GM23338 (cell line): Measurements from ENCODE around the gene MEGF8. TPM values are rescaled to one million over a fixed set of nuclear protein-coding genes. Genes with fewer than 3 reads are reported as not detected.

Experiments used
- ATAC-seq: fragments of 200-7000 bp; cut with Tn5 transposase; 3 replicates; pipeline ENCODE4 v1.9.1; 2020
- DNase-seq: peaks from one replicate; pipeline ENCODE4 v3.0.0-alpha.2; 2015; ENCODE audit warnings: low spot score
- H2AFZ ChIP-seq: fragments of 200-600 bp; sonication (generic); 2 replicates; pipeline ENCODE4 v1.8.0; 2016; ENCODE audit warnings: antibody characterized with exemption, mild to moderate bottlenecking, moderate library complexity
- H3F3A ChIP-seq: fragments of 200-600 bp; sonication (generic); replicated peaks from 2 replicates; pipeline ENCODE4 v1.8.0; 2017; ENCODE audit warnings: antibody characterized with exemption, mixed run types, low read depth
- H3K27ac ChIP-seq: fragments of 200-600 bp; sonication (generic); 2 replicates; pipeline ENCODE4 v1.6.1; 2016; ENCODE audit warnings: low read depth
- H3K27me3 ChIP-seq: fragments of 200-600 bp; sonication (generic); 2 replicates; pipeline ENCODE4 v1.8.0; 2016; ENCODE audit warnings: mild to moderate bottlenecking, mixed run types, moderate library complexity; ENCODE audit not compliant: insufficient read depth
- H3K36me3 ChIP-seq: fragments of 200-600 bp; sonication (generic); 2 replicates; pipeline ENCODE4 v1.8.0; 2016; ENCODE audit warnings: mild to moderate bottlenecking; ENCODE audit not compliant: insufficient read depth
- H3K4me1 ChIP-seq: fragments of 200-600 bp; sonication (generic); 2 replicates; pipeline ENCODE4 v1.8.0; 2016; ENCODE audit warnings: mild to moderate bottlenecking, moderate library complexity; ENCODE audit not compliant: insufficient read depth
- H3K4me2 ChIP-seq: fragments of 200-600 bp; sonication (generic); 2 replicates; pipeline ENCODE4 v1.7.1; 2017; ENCODE audit warnings: mixed run types
- H3K4me3 ChIP-seq: fragments of 200-600 bp; sonication (generic); 2 replicates; pipeline ENCODE4 v1.6.1; 2016; ENCODE audit warnings: mixed run types
- H3K79me2 ChIP-seq: fragments of 200-600 bp; sonication (generic); replicated peaks from 2 replicates; pipeline ENCODE4 v1.8.0; 2017; ENCODE audit warnings: mild to moderate bottlenecking; ENCODE audit not compliant: insufficient read depth
- H3K9me2 ChIP-seq: fragments of 200-600 bp; sonication (generic); 2 replicates; pipeline ENCODE4 v1.8.0; 2017; ENCODE audit not compliant: insufficient read depth
- H4K20me1 ChIP-seq: fragments of 200-600 bp; sonication (generic); replicated peaks from 2 replicates; pipeline ENCODE4 v1.8.0; 2017; ENCODE audit warnings: mild to moderate bottlenecking; ENCODE audit not compliant: insufficient read depth
- H3K27ac Mint-ChIP-seq: 2 replicates; pipeline ENCODE4 v1.8.0; 2020; ENCODE audit warnings: inconsistent platforms, mild to moderate bottlenecking, moderate library complexity, mixed read lengths
- H3K27me3 Mint-ChIP-seq: 3 replicates; pipeline ENCODE4 v1.8.0; 2022; ENCODE audit warnings: low read depth, mild to moderate bottlenecking, moderate library complexity, mixed read lengths, inconsistent platforms; ENCODE audit not compliant: insufficient read depth, poor library complexity
- H3K36me3 Mint-ChIP-seq: 3 replicates; pipeline ENCODE4 v1.8.0; 2021; ENCODE audit warnings: low read depth, mild to moderate bottlenecking, inconsistent platforms, moderate library complexity, mixed read lengths
- H3K4me1 Mint-ChIP-seq: 3 replicates; pipeline ENCODE4 v1.8.0; 2020; ENCODE audit warnings: mild to moderate bottlenecking, inconsistent platforms, mixed read lengths
- H3K4me3 Mint-ChIP-seq: 3 replicates; pipeline ENCODE4 v1.8.0; 2021; ENCODE audit warnings: moderate library complexity, mild to moderate bottlenecking, inconsistent platforms, mixed read lengths
- H3K9me3 Mint-ChIP-seq: 3 replicates; pipeline ENCODE4 v1.8.0; 2020; ENCODE audit warnings: moderate library complexity, mild to moderate bottlenecking, inconsistent platforms, mixed read lengths
- CREB1 ChIP-seq: fragments of 250-450 bp; sonication (Bioruptor Pico); IDR thresholded peaks from 2 replicates; pipeline ENCODE4 v1.5.0; 2020; ENCODE audit warnings: low read depth, mild to moderate bottlenecking, moderate library complexity
- EZH2 ChIP-seq: fragments of 200-600 bp; sonication (generic); IDR thresholded peaks from one replicate; pipeline ENCODE4 v1.8.0; 2017; ENCODE audit warnings: antibody characterized with exemption, mild to moderate bottlenecking, low read depth; ENCODE audit not compliant: unreplicated experiment
- EZH2phosphoT487 ChIP-seq: fragments of 200-600 bp; sonication (generic); IDR thresholded peaks from one replicate; pipeline ENCODE4 v1.8.1; 2018; ENCODE audit warnings: antibody characterized with exemption; ENCODE audit not compliant: unreplicated experiment
- JUNB ChIP-seq: IDR thresholded peaks from one replicate; pipeline ENCODE4 v1.6.1; 2016; ENCODE audit warnings: antibody characterized with exemption; ENCODE audit not compliant: unreplicated experiment
- NANOG ChIP-seq: IDR thresholded peaks from 2 replicates; pipeline ENCODE4 v1.6.1; 2016; ENCODE audit warnings: antibody characterized with exemption, borderline replicate concordance
- POLR2AphosphoS5 ChIP-seq: IDR thresholded peaks from 2 replicates; pipeline ENCODE4 v1.6.1; 2016; ENCODE audit warnings: antibody characterized with exemption, low read depth
- STAT1 ChIP-seq: IDR thresholded peaks from one replicate; pipeline ENCODE4 v1.6.1; 2016; ENCODE audit warnings: antibody characterized with exemption; ENCODE audit not compliant: unreplicated experiment
- ZNF114 ChIP-seq: fragments of 250-450 bp; sonication (Bioruptor Pico); IDR thresholded peaks from 2 replicates; pipeline ENCODE4 v1.5.0; 2020; ENCODE audit warnings: mild to moderate bottlenecking, moderate library complexity
- ZNF331 ChIP-seq: fragments of 250-450 bp; sonication (Bioruptor Pico); IDR thresholded peaks from 2 replicates; pipeline ENCODE4 v1.5.0; 2020; ENCODE audit warnings: low read depth, mild to moderate bottlenecking, moderate library complexity
- polyA plus RNA-seq: library from polyadenylated mRNA; unstranded; fragments of >200 nt; fragmentation: Nextera tagmentation; extraction: Ambion mirVana; gene quantifications from 2 replicates; pipeline ENCODE4 v1.2.1, GENCODE V29; 2016
- total RNA-seq: library from RNA; depleted of rRNA; stranded (reverse); fragments of >200 nt; shearing (Covaris generic); gene quantifications from 2 replicates; pipeline ENCODE4 v1.2.3, GENCODE V29; 2014
- TF ChIP-seq, protein P1 (sequence below): IDR thresholded peaks from 2 replicates; pipeline ENCODE4 v1.6.1; 2016; ENCODE audit warnings: antibody characterized with exemption
- TF ChIP-seq, protein P2 (sequence below): IDR thresholded peaks from one replicate; pipeline ENCODE4 v1.6.1; 2018; ENCODE audit warnings: antibody characterized with exemption; ENCODE audit not compliant: unreplicated experiment

Gene MEGF8
- total and polyA plus RNA-seq, 2 experiments from 2014 or later: 6.2 to 40.5 TPM

DNA sequence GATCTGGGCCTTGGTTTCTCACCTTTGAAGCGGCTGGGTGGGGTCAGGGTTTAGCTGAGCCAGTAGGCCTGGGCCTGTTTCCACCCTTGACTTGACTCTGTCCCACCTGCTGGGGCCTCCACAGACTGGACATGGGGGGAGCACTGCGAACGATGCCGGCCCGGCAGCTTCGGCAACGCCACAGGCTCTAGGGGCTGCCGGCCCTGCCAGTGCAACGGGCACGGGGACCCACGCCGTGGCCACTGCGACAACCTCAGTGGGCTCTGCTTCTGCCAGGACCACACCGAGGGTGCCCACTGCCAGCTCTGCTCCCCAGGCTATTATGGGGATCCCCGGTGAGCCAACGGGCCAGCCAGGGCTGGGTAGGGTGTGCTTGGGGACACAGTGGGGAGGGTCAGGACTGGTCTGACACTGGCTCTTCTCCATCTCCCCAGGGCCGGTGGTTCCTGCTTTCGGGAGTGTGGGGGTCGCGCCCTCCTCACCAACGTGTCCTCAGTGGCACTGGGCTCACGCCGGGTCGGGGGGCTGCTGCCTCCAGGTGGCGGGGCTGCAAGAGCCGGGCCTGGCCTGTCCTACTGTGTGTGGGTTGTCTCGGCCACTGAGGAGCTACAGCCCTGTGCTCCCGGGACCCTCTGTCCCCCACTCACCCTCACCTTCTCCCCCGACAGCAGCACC is 28.0 kb downstream of the MEGF8 start:
- no peaks in the 10 kb centered on the region for H3K36me3 ChIP-seq

DNA sequence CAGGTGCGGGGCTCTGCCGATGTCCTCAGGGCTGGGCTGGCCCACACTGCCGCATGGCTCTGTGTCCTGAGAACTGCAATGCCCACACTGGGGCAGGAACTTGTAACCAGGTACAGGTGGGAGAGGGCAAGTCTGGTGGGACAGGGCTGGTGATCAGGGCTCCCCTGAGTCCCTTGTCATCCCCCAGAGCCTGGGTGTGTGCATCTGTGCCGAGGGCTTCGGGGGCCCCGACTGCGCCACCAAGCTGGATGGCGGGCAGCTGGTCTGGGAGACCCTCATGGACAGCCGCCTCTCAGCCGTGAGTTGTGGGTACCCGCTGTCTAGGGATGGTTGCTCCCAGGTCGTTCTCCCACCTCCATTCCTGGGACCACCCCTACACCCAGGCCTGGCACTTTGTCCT is 30.5 kb downstream of the MEGF8 start:
- Histone ChIP-seq H3F3A (no peaks in the 10 kb centered on the region), H4K20me1 (no peaks in the 10 kb centered on the region), H3K36me3 (no peaks in the 10 kb centered on the region), H3K9me2 (no peaks in the 10 kb centered on the region), H3K4me1 (no peaks in the 10 kb centered on the region; the same call in 1 of the 2 replicates), H2AFZ (no peak overlapping the region), H3K27ac (no peak overlapping the region), H3K4me3 (no peak overlapping the region), H3K4me2 (no peak overlapping the region), H3K79me2 (no peaks in the 10 kb centered on the region), H3K27me3 (no peaks in the 10 kb centered on the region)
- H3K27ac Mint-ChIP-seq: no peak overlapping the region
- peaks cover 17% of the 10 kb centered on the region for H3K4me1 Mint-ChIP-seq
- H3K36me3 Mint-ChIP-seq: peaks cover 21% of the 10 kb centered on the region
- ATAC-seq (no peak), DNase-seq (no peak)
- peaks cover 9% of the 10 kb centered on the region for H3K27me3 Mint-ChIP-seq
- peaks cover 3% of the 10 kb centered on the region; the same call in 2 of the 3 replicates for H3K9me3 Mint-ChIP-seq
- no peak overlapping the region for H3K4me3 Mint-ChIP-seq
- TF ChIP-seq EZH2phosphoT487 (no peak), POLR2AphosphoS5 (no peak), CREB1 (no peak), ZNF114 (no peak)
- TF ChIP-seq, protein P1, sequence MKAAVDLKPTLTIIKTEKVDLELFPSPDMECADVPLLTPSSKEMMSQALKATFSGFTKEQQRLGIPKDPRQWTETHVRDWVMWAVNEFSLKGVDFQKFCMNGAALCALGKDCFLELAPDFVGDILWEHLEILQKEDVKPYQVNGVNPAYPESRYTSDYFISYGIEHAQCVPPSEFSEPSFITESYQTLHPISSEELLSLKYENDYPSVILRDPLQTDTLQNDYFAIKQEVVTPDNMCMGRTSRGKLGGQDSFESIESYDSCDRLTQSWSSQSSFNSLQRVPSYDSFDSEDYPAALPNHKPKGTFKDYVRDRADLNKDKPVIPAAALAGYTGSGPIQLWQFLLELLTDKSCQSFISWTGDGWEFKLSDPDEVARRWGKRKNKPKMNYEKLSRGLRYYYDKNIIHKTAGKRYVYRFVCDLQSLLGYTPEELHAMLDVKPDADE: no peak

More for the DNA sequence above, 28.0 kb downstream of the MEGF8 start:
- DNase-seq (no peak), ATAC-seq (no peak)
- H3K27me3 Mint-ChIP-seq: peaks cover 3% of the 10 kb centered on the region
- Histone ChIP-seq H4K20me1 (no peaks in the 10 kb centered on the region), H3K4me1 (no peaks in the 10 kb centered on the region; the same call in 1 of the 2 replicates), H3F3A (no peaks in the 10 kb centered on the region), H3K79me2 (no peaks in the 10 kb centered on the region), H3K9me2 (no peaks in the 10 kb centered on the region), H3K4me2 (no peak overlapping the region), H3K27me3 (no peaks in the 10 kb centered on the region), H2AFZ (no peak overlapping the region), H3K27ac (no peak overlapping the region), H3K4me3 (no peak overlapping the region)
- TF ChIP-seq POLR2AphosphoS5: no peak
- no peak for TF ChIP-seq JUNB
- no peak for TF ChIP-seq ZNF114
- TF ChIP-seq, protein P1: no peak
- TF ChIP-seq ZNF331 (CRISPR knock-in tag): no peak
- TF ChIP-seq STAT1: no peak
- TF ChIP-seq NANOG: no peak
- TF ChIP-seq, protein P2, sequence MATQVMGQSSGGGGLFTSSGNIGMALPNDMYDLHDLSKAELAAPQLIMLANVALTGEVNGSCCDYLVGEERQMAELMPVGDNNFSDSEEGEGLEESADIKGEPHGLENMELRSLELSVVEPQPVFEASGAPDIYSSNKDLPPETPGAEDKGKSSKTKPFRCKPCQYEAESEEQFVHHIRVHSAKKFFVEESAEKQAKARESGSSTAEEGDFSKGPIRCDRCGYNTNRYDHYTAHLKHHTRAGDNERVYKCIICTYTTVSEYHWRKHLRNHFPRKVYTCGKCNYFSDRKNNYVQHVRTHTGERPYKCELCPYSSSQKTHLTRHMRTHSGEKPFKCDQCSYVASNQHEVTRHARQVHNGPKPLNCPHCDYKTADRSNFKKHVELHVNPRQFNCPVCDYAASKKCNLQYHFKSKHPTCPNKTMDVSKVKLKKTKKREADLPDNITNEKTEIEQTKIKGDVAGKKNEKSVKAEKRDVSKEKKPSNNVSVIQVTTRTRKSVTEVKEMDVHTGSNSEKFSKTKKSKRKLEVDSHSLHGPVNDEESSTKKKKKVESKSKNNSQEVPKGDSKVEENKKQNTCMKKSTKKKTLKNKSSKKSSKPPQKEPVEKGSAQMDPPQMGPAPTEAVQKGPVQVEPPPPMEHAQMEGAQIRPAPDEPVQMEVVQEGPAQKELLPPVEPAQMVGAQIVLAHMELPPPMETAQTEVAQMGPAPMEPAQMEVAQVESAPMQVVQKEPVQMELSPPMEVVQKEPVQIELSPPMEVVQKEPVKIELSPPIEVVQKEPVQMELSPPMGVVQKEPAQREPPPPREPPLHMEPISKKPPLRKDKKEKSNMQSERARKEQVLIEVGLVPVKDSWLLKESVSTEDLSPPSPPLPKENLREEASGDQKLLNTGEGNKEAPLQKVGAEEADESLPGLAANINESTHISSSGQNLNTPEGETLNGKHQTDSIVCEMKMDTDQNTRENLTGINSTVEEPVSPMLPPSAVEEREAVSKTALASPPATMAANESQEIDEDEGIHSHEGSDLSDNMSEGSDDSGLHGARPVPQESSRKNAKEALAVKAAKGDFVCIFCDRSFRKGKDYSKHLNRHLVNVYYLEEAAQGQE: no peak
- no peak for TF ChIP-seq EZH2
- H3K4me3 Mint-ChIP-seq: no peak overlapping the region
- H3K4me1 Mint-ChIP-seq: peaks cover 11% of the 10 kb centered on the region
- H3K9me3 Mint-ChIP-seq: peaks cover 3% of the 10 kb centered on the region; the same call in 1 of the 3 replicates
- H3K27ac Mint-ChIP-seq: no peak overlapping the region
- H3K36me3 Mint-ChIP-seq: peaks cover 17% of the 10 kb centered on the region; the same call in 2 of the 3 replicates
